Gastroesophageal sphincter (tissue), 3 donors: Measurements from ENCODE around the gene HTR2B.

Experiments
- CTCF ChIP-seq, 4 experiments: fragments of 200-600 bp in 2 of 4; fragments of 450-650 bp in 2 of 4; sonication (generic) in 1 of 4; IDR thresholded peaks; one replicate each; pipeline ENCODE4 v1.5.1; 2017 to 2019; ENCODE audit warnings: antibody characterized with exemption in 4 of 4, mild to moderate bottlenecking in 2 of 4, moderate library complexity in 2 of 4
- EP300 ChIP-seq: sonication (generic); formaldehyde crosslinking; IDR thresholded peaks from one replicate; pipeline ENCODE4 v1.6.1; 2017; ENCODE audit warnings: antibody characterized with exemption, mild to moderate bottlenecking
- POLR2A ChIP-seq, 2 donors: fragments of 450-650 bp; IDR thresholded peaks; one replicate each; pipeline ENCODE4 v1.6.1; 2017; ENCODE audit warnings: antibody characterized with exemption in 2 of 2, mild to moderate bottlenecking in 2 of 2, moderate library complexity in 1 of 2

GRCh38 chr2:231152800-231153557 lies 28.1 kb upstream of the HTR2B start:
- no peak for TF ChIP-seq CTCF (IDR thresholded peaks at IDR 0.05)
- no peak for TF ChIP-seq POLR2A (IDR thresholded peaks at IDR 0.05)
- TF ChIP-seq EP300: no peak
